GM12878 (cell line): ENCODE results near the gene CTIF. TPM values are rescaled to one million over a fixed set of nuclear protein-coding genes. Genes with fewer than 3 reads are reported as not detected.

Experiments used
- ATAC-seq: fragments of 200-7000 bp; cut with Tn5 transposase; 3 replicates; pipeline ENCODE4 v1.9.1; 2020; ENCODE audit warnings: mild to moderate bottlenecking, moderate library complexity
- BruUV-seq: library from RNA; stranded (reverse); fragments of 400-500 nt; replicated peaks from 2 replicates; lab custom pipeline; 2021; lab: Mats Ljungman, UMichigan
- CTCF ChIA-PET: fragments of 300-600 bp; sonication (Branson Sonifier 250); formaldehyde crosslinking; extraction: SDS; loops from one replicate; lab custom pipeline; 2021; ENCODE audit warnings: inconsistent platforms; lab: Yijun Ruan, JAX
- POLR2A ChIA-PET: fragments of 350-600 bp; formaldehyde crosslinking; extraction: SDS; loops from one replicate; lab custom pipeline; 2021; ENCODE audit warnings: inconsistent platforms; lab: Charles Lee
- RAD21 ChIA-PET: fragments of 300-600 bp; sonication (Branson Sonifier 250); formaldehyde crosslinking; loops from one replicate; lab custom pipeline; 2023; ENCODE audit warnings: antibody characterized with exemption; ENCODE audit not compliant: unreplicated experiment; lab: Charles Lee
- SMC1A ChIA-PET: fragments of 300-600 bp; sonication (Branson Sonifier 250); formaldehyde crosslinking; loops from one replicate; lab custom pipeline; 2023; ENCODE audit not compliant: unreplicated experiment, uncharacterized antibody; lab: Charles Lee
- DNase-seq: peaks from one replicate; pipeline ENCODE4 v3.0.0-alpha.2; 2011; ENCODE audit warnings: low read depth, low spot score
- FAIRE-seq: peaks from 3 replicates; lab custom pipeline; 2011; peaks lifted over from hg19 to GRCh38; lab: Jason Lieb, UNC
- H2AFZ ChIP-seq: 2 replicates; pipeline ENCODE4 v1.6.0; 2011; ENCODE audit warnings: low read depth, low read length, control low read depth; ENCODE audit not compliant: control insufficient read depth
- H3K27ac ChIP-seq: 2 replicates; pipeline ENCODE4 v1.5.1; 2011; ENCODE audit warnings: control low read depth; ENCODE audit not compliant: control insufficient read depth, insufficient read depth
- H3K27me3 ChIP-seq, 2 experiments: replicated peaks in 1 of 2; 2 replicates each; pipeline versions ENCODE4 v1.6.0 to v1.6.1; 2011; ENCODE audit warnings: low read length in 1 of 2; ENCODE audit not compliant: control insufficient read depth in 2 of 2, insufficient read depth in 2 of 2
- H3K36me3 ChIP-seq, 2 experiments: 2 replicates each; pipeline ENCODE4 v1.5.1; 2011; ENCODE audit warnings: low read length in 1 of 2; ENCODE audit not compliant: control insufficient read depth in 2 of 2, insufficient read depth in 2 of 2
- H3K4me1 ChIP-seq: 2 replicates; pipeline ENCODE4 v1.6.1; 2011; ENCODE audit warnings: mild to moderate bottlenecking, low read length, moderate library complexity, mixed read lengths; ENCODE audit not compliant: control insufficient read depth, insufficient read depth
- H3K4me2 ChIP-seq: 2 replicates; pipeline ENCODE4 v1.6.0; 2011; ENCODE audit warnings: control low read depth; ENCODE audit not compliant: control insufficient read depth, insufficient read depth
- H3K4me3 ChIP-seq: fragments of 200-600 bp; sonication (generic); 2 replicates; pipeline ENCODE4 v1.5.1; 2016
- H3K79me2 ChIP-seq: 2 replicates; pipeline ENCODE4 v1.6.0; 2011; ENCODE audit warnings: low read length; ENCODE audit not compliant: control insufficient read depth, insufficient read depth
- H3K9ac ChIP-seq: 2 replicates; pipeline ENCODE4 v1.8.0; 2011; ENCODE audit warnings: low read length, control low read depth, mixed read lengths; ENCODE audit not compliant: control insufficient read depth, insufficient read depth
- H3K9me3 ChIP-seq: replicated peaks from 3 replicates; pipeline ENCODE4 v1.5.1; 2011; ENCODE audit warnings: mild to moderate bottlenecking, low read length; ENCODE audit not compliant: control insufficient read depth, insufficient read depth
- H4K20me1 ChIP-seq: 2 replicates; pipeline ENCODE4 v1.6.0; 2011; ENCODE audit not compliant: control insufficient read depth, insufficient read depth
- ATF3 ChIP-seq: IDR thresholded peaks from 2 replicates; pipeline ENCODE4 v1.6.1; 2011; ENCODE audit warnings: low read depth, mild to moderate bottlenecking, low read length, moderate library complexity, borderline replicate concordance; ENCODE audit errors: extremely low read depth
- BACH1 ChIP-seq: fragments of 450-650 bp; IDR thresholded peaks from 2 replicates; pipeline ENCODE4 v1.6.1; 2017; ENCODE audit warnings: mild to moderate bottlenecking, borderline replicate concordance
- BCL3 ChIP-seq: IDR thresholded peaks from 2 replicates; pipeline ENCODE4 v1.6.1; 2011; ENCODE audit warnings: borderline replicate concordance, low read depth, mild to moderate bottlenecking, moderate library complexity, low read length; ENCODE audit not compliant: insufficient read depth, poor library complexity, severe bottlenecking
- BHLHE40 ChIP-seq, 2 experiments: fragments of 450-650 bp in 1 of 2; IDR thresholded peaks; 2 replicates each; pipeline ENCODE4 v1.6.1; 2011 to 2017; ENCODE audit warnings: low read depth in 2 of 2, borderline replicate concordance in 1 of 2, improper control_type of control experiment in 1 of 2, low read length in 1 of 2, mild to moderate bottlenecking in 1 of 2
- CHD1 ChIP-seq: IDR thresholded peaks from 2 replicates; pipeline ENCODE4 v1.6.1; 2012; ENCODE audit warnings: low read depth, low read length, improper control_type of control experiment
- CHD2 ChIP-seq: IDR thresholded peaks from 2 replicates; pipeline ENCODE4 v1.6.1; 2011; ENCODE audit warnings: low read depth, low read length, improper control_type of control experiment, borderline replicate concordance
- EED ChIP-seq: sonication (generic); IDR thresholded peaks from 2 replicates; pipeline ENCODE4 v1.6.1; 2016; ENCODE audit warnings: antibody characterized with exemption, low read depth
- ELK1 ChIP-seq: IDR thresholded peaks from 2 replicates; pipeline ENCODE4 v1.6.1; 2012; ENCODE audit warnings: low read depth, low read length, improper control_type of control experiment
- ESRRA ChIP-seq: IDR thresholded peaks from 2 replicates; pipeline ENCODE4 v1.6.1; 2012; ENCODE audit warnings: mild to moderate bottlenecking, low read length, improper control_type of control experiment
- IRF5 ChIP-seq: fragments of 450-650 bp; IDR thresholded peaks from 2 replicates; pipeline ENCODE4 v1.6.1; 2017; ENCODE audit warnings: borderline replicate concordance
- MEF2A ChIP-seq: IDR thresholded peaks from 2 replicates; pipeline ENCODE4 v1.6.1; 2011; ENCODE audit warnings: low read depth, mild to moderate bottlenecking, low read length, moderate library complexity; ENCODE audit not compliant: insufficient read depth
- MTA3 ChIP-seq: IDR thresholded peaks from 2 replicates; pipeline ENCODE4 v1.6.1; 2012; ENCODE audit warnings: low read length, inconsistent platforms, borderline replicate concordance
- MYC ChIP-seq: IDR thresholded peaks from 2 replicates; pipeline ENCODE4 v1.6.1; 2011; ENCODE audit warnings: mild to moderate bottlenecking, low read length, moderate library complexity, inconsistent platforms; ENCODE audit not compliant: insufficient read depth, insufficient replicate concordance, insufficient read length, severe bottlenecking
- PKNOX1 ChIP-seq: fragments of 450-650 bp; IDR thresholded peaks from 2 replicates; pipeline ENCODE4 v1.6.1; 2016; ENCODE audit warnings: mild to moderate bottlenecking
- SIX5 ChIP-seq: IDR thresholded peaks from 2 replicates; pipeline ENCODE4 v1.6.1; 2011; ENCODE audit warnings: mild to moderate bottlenecking, low read depth, low read length, moderate library complexity; ENCODE audit not compliant: severe bottlenecking
- SPI1 ChIP-seq: IDR thresholded peaks from 2 replicates; pipeline ENCODE4 v1.6.1; 2011; ENCODE audit warnings: low read depth, mild to moderate bottlenecking, low read length, moderate library complexity, borderline replicate concordance; ENCODE audit not compliant: insufficient read depth
- YBX1 ChIP-seq: fragments of 450-650 bp; IDR thresholded peaks from 2 replicates; pipeline ENCODE4 v1.6.1; 2016; ENCODE audit warnings: antibody characterized with exemption
- ZNF622 ChIP-seq: fragments of 450-650 bp; IDR thresholded peaks from 2 replicates; pipeline ENCODE4 v1.6.1; 2017; ENCODE audit warnings: mild to moderate bottlenecking, inconsistent platforms
- WGBS: methylation state at CpG from one replicate; pipeline ENCODE4 v1.1.6; 2016; ENCODE audit warnings: low lambda C conversion rate; ENCODE audit not compliant: insufficient replicate concordance, insufficient coverage; ENCODE audit errors: missing lambda C conversion rate; 5-methylcytosine and 5-hydroxymethylcytosine counted together
- in situ Hi-C: fragments of 300-500 bp; cut with MboI; formaldehyde crosslinking; loops from 9 replicates; pipeline ENCODE4 v1.14.3; 2018; ENCODE audit warnings: mixed read lengths
- intact Hi-C: fragments of 100-400 bp; cut with micrococcal nuclease; formaldehyde crosslinking; loops from one replicate; pipeline ENCODE4 v1.14.2; 2022; ENCODE audit not compliant: unreplicated experiment
- polyA plus RNA-seq, 11 experiments: library from polyadenylated mRNA; depleted of rRNA in 4 of 11; unstranded in 6 of 11; stranded (reverse) in 5 of 11; fragments of >200 nt; fragmentation: Nextera tagmentation in 4 of 11; fragmentation: Illumina TruSeq in 1 of 11; extraction: Ambion mirVana in 4 of 11; extraction: Trizol in 1 of 11; gene quantifications; 1 replicate in 1 of 11; 2 replicates in 10 of 11; pipeline versions ENCODE4 v1.2.1 to v1.2.3, GENCODE V29; 2011 to 2016; ENCODE audit warnings: inconsistent platforms in 2 of 11, missing spikeins in 2 of 11, low read depth in 1 of 11
- total RNA-seq, 4 experiments: library from RNA; depleted of rRNA in 3 of 4; stranded (reverse); fragments of >200 nt in 3 of 4; fragmentation: Illumina TruSeq in 1 of 4; extraction: Trizol in 1 of 4; gene quantifications; 2 replicates each; pipeline versions ENCODE4 v1.2.1 to v1.2.3, GENCODE V29; 2013 to 2021

Gene CTIF
- total and polyA plus RNA-seq, 10 of the 15 experiments (the other 5 are each of a cell fraction or from before 2014, with no cell fraction given): 0.06 to 11.6 (median 2.5) TPM

DNA sequence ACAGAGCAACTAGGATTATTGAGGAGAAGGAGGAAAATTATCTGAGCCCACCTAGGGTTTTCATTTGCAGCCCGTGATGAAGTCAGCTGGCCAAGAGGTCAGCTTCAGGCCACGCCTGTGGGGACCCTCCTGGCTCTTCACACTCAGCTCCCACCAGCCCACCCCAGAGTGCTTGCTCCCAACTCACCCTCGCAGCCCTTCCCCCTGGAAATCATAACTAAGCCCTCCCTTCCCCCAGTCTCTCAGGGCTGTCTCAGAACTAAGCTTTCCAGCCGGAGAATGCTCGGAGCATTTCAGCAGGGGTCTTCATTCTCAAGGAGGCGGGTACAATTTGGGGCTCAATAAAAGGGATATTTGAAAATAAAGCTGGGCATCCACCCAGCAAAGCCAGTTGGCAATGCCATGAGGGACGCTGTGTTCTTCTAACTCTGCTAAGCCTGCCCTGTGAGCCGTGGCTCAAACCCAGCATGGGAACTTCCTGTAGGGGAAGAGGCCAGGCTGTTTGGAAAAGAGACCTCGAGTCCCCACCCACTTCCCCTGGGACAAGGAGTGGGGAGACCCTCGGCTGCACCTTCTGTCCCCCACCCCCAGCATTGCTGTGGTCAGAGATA lies 194.9 kb downstream of the CTIF start:
- ATAC-seq (no peak), FAIRE-seq (no peak)
- in situ Hi-C loops: no loop called here
- TF ChIP-seq MYC (no peak), PKNOX1 (no peak), EED (no peak), ELK1 (no peak), MTA3 (no peak), SIX5 (no peak), MEF2A (no peak), BACH1 (no peak), ESRRA (no peak), CHD1 (no peak), YBX1 (no peak), BCL3 (no peak), CHD2 (no peak), BHLHE40 (IDR thresholded peaks at IDR 0.05; ENCODE audit: borderline replicate concordance in 1 of 2, low read depth in 2 of 2, low read length in 1 of 2) (no peak), IRF5 (no peak), SPI1 (no peak), ZNF622 (no peak), ATF3 (no peak)

More for the DNA sequence above, 194.9 kb downstream of the CTIF start:
- DNase-seq: no peak
- no peaks in the 10 kb centered on the region for H4K20me1 ChIP-seq
- H2AFZ ChIP-seq: no peak overlapping the region
- H3K9me3 ChIP-seq: no peaks in the 10 kb centered on the region; the same call in 2 of the 3 replicates
- H3K4me2 ChIP-seq: no peak overlapping the region
- WGBS: 25% methylated on average over 10 of the region's 10 CpGs
- H3K4me3 ChIP-seq: no peak overlapping the region
- no peaks in the 10 kb centered on the region for H3K36me3 ChIP-seq
- ChIA-PET SMC1A (interaction anchor here (0.6 to 1.3 kb wide), 4 partner anchors 9 to 201 kb away, joined by 3 read pairs; no protein-coding TSS in a partner anchor), POLR2A (interaction anchor here (0.5 to 1.6 kb wide), 3 partner anchors 13 to 1476 kb away, joined by 3 to 4 read pairs (median 4); no protein-coding TSS in a partner anchor), CTCF (interaction anchor here (1.4 to 2.1 kb wide), 3 partner anchors 10 to 445 kb away, joined by 4 to 9 read pairs (median 7); no protein-coding TSS in a partner anchor), RAD21 (interaction anchor here (1.7 kb wide), 1 partner anchor 20 kb away, joined by 4 read pairs; no protein-coding TSS in a partner anchor)
- peaks cover 17% of the 10 kb centered on the region for H3K4me1 ChIP-seq
- no peak overlapping the region for H3K9ac ChIP-seq
- no peaks in the 10 kb centered on the region for H3K79me2 ChIP-seq
- no peaks in the 10 kb centered on the region for H3K27me3 ChIP-seq
- intact Hi-C loops: no loop called here
- no TSS peak for BruUV-seq
- H3K27ac ChIP-seq: no peak overlapping the region; the same call in 1 of the 2 replicates
